Posterior vena cava (tissue), 2 donors: ENCODE results near the gene KLHL26. TPM values are rescaled to one million over a fixed set of nuclear protein-coding genes. Genes with fewer than 3 reads are reported as not detected.

Source experiments
- DNase-seq: peaks from one replicate; pipeline ENCODE4 v3.0.0-alpha.2; 2020; ENCODE audit warnings: low spot score
- intact Hi-C, 2 donors: fragments of 100-400 bp; cut with DNase I; formaldehyde crosslinking; loops; one replicate each; pipeline versions ENCODE4 v1.14.1 to v1.14.2; 2022 to 2023
- total RNA-seq, 2 donors: library from RNA; stranded (reverse); fragmentation: NEBNext Ultra II Directional; extraction: Animal tissue kit (Norgen Biotek cat#: 25700); gene quantifications; one replicate each; pipeline ENCODE4 v1.2.1, GENCODE V29; 2021
- donor health status: DM: yes; HTN: yes; CAD: no.
- donor health status: DM: yes; HTN: yes; CAD: no.

The KLHL26 gene
- total RNA-seq, 2 donors from 2014 or later = 14.5 to 17.6 TPM

DNA sequence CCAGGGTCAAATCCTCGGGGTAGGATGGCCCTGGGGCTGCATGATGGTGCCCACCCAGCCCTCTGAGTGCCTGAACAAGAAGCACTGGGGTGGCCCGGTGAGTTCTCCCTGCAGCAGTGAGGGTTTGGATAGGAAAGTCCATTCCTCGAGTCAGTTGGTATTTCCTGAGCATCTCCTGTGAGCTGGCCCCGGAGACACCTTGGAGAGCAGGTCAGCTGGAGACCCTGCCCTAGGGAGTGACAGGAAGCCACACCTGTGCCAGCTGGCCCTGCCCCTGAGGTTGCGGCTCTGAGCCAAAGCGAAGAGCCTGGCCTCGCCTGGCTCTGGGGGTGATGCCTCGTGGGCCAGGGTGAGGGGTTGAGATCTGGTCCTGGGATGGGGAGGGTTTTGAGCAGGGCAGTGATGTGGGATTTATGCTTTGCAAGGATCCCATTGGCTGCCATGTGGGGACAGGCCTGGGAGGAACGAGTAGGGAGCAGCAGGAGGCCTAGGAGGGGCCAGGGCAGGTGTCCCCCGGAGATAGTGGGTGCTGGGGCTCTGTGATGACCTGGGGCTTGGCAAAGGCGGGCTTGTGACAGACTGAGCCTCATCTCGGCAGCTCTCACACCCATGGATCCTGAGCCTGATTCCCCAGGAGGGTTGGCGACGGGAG lies 62.7 kb downstream of the KLHL26 start:
- DNase-seq = no peak
- intact Hi-C loops = no loop called here

DNA sequence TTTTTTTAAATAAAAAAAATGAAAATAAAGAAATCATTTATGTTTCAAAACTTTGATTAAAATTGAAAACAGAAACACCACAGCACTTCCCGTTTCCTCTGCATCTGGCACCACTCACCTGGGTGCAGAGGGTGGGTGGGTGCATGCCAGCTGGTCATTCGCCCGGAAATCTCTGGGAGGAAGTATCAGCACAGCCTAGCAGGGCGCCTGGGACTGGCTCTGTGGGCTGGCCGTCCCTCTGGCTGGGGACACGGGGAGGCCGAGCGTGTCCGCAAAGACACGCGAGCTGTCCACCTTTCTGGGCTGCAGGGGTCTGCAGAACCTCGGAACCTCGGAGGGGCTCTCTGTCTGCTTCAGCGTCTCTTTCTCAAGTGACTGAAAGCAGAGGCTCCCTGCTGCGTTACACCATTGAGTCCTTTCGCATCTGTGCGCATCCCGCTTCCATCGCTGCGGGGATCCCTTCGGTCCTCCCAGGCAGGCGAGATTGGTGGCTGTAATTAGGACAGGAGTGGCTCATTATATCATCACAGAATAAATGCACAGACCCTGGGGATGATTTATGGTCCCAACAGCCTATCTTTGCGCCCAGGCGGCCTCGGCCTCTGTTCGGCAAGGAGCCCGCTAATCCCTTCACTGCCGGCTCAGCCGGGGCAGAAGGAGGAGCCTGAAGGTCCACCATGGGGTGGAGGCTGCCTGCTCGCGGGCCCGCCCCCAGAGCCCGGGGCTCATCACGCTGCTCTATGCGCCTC lies 63.8 kb downstream of the KLHL26 start:
- intact Hi-C loops = no loop called here
- DNase-seq = peak; percentile 93

DNA sequence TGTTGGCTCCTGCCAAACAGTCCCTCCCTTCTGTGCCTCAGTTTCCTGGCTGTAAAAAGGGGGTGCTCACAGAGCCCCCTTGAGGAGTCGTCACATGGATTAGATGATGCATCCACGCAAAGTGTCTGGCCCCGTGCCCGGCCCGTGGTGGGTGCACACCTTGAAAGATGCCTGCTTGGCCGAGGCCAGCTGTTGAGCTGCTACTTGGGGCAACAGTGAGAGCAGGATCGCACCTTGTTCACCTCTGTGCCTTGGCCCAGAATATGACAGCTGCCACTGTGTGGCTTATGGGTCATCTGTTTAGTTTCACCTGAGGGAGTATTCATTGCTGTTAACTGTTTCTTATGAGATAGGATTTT lies 64.4 kb downstream of the KLHL26 start:
- DNase-seq = no peak
- intact Hi-C loops = no loop called here

DNA sequence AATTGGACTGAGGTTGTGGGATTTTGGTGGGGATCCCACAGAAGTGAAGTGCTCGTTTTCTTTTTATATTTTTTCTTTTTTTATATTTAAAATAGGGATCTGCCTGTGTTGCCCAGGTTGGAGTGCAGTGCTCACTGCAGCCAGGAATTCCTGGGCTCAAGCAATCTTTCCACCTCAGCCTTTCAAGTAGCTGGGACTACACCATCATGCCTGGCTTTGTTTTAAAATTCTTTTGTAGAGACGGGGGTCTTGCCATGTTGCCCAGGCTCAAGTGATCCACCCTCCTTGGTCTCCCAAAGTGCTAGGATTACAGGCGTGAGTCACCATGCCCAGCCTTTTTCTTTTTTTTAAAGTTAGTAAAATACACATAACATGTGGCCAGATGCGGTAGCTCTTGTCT lies 67.2 kb downstream of the KLHL26 start:
- no peak for DNase-seq
- intact Hi-C loops = no loop called here

DNA sequence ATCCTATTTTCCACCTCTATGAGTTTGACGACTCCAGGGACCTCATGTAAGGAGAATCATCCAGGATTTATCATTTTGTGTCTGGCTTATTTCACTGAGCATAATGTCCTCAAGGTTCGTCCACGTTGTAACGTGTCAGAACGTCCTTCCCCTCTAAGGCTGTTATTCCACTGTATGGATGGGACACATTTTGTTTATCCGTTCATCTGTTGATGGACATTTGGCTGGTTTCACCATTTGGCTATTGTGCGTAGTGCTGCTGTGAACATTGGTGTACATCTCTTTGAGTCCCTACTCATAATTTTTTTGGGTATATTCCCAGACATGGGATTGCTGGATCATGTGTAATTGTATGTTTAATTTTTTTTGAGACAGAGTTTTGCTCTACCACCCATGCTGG lies 68.1 kb downstream of the KLHL26 start:
- intact Hi-C loops = no loop called here
- DNase-seq = no peak

DNA sequence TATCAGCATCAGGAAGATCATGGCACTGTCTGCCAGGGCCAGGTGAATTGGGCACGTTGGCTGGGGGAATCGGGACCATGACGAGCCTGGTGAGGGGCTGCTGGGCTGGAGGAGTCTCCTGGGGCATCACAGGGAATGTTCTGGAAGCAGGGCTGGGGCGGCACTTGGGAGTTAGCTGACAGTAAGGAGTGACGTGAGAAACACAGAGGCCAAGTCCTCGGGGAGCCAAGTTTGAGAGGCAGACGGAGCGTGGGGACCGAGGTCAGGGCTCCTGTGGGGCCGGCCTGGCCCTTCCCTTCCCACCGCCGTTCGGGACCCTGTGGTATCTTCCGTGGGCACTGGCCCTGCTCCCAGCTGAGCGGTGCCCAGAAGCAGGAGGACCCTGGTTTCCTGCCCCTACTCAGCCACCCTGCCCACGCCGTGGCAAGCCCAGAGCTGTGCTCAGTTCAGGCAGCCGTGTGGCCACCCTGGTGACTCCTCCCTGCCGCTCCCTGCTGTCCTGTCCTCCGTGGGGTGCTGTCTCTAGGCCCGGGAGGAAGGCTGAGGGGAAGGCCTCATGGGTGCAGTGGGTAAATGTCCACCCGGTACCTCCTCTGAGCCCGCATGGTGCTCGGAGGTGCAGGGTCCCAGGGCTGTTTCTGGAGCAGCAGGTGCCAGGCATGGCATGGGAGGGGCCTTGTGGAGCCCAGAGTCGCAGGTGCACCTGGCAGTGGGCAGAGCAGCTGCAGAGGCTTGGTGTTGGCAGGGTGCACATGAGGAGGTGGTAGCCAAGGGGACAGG lies 71.8 kb downstream of the KLHL26 start:
- no peak for DNase-seq
- intact Hi-C loops = no loop called here

DNA sequence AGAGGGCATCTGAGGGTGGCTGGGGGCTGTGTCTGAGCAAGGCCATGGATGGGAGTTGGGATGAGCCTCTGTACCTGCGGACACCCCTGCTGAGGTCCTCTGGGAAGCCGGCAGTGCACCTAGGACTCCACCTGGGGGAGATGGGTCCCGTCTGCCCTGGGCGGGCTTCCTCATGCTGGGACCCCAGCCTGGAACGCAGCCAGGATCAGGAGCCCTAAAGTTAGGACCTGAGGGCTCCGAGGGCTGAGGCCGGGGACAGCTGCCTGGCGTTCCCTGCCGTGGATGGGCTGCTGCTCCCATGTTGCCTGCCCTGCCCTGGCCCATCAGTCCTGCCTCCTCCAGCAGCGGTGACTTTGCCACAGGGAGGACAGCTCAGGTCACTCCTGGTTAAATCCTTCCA lies 72.7 kb downstream of the KLHL26 start:
- DNase-seq = no peak
- intact Hi-C loops = no loop called here

DNA sequence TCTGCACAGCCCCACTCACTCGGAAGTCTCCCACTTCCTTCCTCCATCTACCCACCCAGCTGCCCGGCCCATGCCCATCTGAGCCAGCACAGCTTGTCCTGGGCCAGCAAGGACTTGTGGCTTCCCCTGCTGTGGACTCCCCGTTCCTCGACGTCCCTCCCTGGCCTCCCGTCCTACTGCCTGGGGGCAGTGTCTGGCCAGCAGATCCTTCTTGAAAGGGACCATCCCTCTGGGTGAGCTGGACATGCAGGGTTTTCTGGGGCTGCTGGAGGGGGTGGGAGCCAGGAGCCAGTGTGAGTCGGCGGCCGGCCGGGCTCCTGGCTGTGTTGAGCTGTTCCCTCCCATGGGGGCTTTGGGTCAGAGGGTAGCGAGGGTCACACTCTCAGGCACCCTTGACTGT lies 73.4 kb downstream of the KLHL26 start:
- intact Hi-C loops = no loop called here
- no peak for DNase-seq

DNA sequence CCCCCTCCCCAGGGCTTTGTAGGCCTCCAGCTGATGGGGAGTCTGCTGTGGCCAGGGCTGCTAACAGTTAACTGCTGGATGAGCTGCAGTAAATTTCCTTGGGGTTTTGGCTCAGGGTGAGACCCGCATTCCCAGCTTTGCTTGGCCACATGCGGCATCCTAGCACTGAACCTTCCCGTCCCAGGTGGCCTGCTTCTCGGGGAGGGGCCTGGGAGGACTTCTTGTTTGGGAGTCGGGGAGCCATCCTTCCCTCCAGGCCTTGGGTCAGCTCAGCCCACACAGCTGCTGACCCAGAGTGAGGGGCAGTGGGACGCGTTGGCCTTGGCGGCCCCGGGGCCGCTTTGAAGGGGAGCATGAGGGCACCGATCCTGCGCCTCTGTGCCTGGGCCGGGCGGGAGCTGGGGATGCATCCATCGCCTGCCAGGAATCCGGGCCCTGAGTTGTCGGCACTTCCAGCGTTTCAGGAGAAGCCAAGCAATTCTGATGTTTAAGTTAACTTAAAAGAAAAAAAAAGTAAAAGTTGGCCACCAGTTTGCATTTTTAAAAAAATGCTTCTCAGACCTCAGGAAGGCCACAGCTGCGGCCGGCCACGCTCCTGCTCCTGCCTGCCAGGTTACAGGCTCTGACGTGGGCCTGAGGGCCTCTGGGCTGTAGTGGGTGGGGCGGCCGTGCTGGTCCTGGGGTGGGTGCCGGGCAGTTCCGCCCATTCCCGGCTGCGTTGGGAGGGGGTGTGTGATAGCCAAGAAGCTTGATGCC lies 74.3 kb downstream of the KLHL26 start:
- intact Hi-C loops = no loop called here
- DNase-seq = peak; percentile 95

DNA sequence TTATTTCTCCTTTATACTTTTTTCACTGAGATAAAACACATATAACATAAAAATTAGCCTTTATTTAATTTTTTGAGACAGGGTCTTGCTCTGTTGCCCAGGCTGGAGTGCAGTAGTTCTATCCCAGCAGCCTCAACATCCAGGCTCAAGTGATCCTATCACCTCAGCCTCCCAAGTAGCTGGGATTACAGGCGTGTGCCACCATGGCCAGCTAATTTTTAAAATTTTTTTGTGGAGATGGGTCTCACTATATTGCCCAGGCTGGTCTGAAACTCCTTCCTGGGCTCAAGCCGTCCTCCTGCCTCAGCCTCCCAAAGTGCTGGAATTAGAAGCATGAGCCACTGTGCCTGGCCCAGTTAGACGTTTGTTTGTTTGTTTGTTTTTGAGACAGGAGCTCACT lies 75.1 kb downstream of the KLHL26 start:
- intact Hi-C loops = no loop called here

DNA sequence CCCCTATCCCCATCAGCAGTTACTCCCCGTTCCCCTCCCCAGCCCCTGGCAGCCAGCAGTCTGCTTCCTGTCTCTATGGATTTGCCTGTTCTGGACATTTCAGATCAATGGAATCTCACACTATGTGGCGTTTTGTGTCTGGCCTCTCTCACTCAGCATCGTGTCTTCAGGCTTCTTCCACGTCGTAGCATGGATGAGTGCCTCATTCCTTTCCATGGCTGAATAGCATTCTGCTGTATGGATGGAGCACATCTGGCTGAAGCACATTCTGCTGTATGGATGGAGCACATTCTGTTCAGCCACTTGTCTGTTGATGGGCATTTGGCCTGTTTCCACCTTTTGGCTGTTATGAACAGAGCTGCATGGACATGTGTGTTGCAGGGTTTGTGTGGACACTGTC lies 76.2 kb downstream of the KLHL26 start:
- intact Hi-C loops = no loop called here

More for the DNA sequence above, 75.1 kb downstream of the KLHL26 start:
- no peak for DNase-seq

DNA sequence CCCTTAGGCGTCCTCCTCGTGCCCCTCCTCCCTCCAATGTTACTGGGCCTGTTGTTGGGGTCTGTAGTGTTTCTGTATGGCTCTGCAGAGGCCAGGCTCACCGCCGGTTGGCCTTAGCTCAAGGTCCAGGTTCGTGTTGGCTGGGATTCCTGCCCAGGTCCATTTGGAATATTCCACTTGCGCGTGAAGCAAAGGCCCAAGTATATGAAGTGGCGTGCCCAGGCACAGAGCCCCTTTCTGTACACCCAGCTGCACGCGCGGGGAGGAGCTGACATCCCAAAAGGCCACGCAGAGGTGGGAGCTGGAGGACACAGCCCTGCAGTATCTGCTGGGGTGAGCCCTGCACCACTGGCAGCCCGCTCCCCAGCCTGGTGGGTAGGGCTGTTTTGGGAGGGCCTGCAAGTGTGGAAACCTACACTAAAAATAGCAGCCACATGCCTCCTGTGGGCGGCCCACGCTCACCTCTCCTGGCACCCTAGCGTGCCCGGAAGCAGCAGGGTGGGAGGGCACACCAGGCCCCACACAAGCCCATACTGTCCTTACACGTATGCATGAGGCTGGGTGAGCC lies 76.8 kb downstream of the KLHL26 start:
- DNase-seq = no peak
- intact Hi-C loops = no loop called here

More for the DNA sequence above, 76.2 kb downstream of the KLHL26 start:
- DNase-seq = no peak

DNA sequence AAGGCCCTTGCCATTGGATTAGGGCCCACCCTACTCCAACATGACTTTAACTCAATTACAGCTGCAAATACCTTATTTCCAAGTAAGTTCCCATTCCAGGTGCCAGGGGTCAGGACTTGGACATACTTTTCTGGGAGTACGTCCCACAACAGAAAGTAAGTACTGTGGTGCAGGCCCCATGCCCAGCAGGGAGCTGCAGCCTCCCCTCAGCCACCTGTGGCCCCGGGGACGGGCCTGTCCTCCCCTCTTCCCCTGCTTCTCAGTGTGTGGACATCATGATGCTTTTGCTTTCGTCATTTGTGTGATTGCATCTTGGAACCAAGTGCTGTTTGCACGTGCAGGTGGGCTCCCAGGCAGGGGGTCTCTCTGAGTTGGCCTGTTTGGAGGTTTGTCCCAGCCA lies 78.6 kb downstream of the KLHL26 start:
- DNase-seq = no peak
- intact Hi-C loops = no loop called here

DNA sequence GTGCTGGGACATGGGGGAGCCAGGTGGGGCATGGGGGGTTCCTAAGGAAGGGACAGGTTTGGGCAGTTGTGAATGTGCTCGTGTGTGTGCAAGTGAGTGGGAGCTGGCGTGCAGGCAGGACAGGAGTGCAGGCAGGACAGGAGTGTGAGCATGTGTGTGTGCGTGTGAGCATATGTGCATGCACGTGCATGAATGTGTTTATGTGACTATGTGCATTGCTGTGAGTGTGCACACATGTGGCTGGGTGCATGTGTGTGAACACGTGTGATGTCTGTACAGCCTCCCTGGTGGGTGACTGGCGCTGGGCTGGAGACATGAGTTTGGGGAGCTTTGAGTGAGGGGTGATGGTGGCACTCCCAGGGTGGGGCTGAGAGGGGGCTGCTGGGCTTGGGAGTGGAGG lies 80.0 kb downstream of the KLHL26 start:
- no peak for DNase-seq
- intact Hi-C loops = no loop called here

DNA sequence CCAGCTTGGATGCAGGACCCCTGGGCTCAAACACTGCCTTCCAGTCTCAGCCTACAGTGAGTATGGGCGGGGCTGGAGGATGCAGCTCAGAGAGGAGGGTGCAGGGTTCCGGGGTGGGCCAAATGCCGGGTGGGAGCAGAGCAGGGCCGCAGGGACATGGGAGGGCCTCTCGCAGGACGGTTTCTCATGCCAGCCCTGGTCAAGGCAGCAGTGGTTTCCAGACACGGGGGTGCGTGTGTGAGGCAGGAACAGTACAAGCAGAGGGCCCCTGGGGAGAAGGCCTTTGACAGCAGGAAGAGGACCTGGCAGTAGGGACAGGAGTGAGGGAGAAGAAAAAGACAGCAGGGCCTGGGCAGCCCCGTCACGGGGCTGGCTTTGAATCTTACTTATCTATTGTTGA lies 80.8 kb downstream of the KLHL26 start:
- no peak for DNase-seq
- intact Hi-C loops = no loop called here

DNA sequence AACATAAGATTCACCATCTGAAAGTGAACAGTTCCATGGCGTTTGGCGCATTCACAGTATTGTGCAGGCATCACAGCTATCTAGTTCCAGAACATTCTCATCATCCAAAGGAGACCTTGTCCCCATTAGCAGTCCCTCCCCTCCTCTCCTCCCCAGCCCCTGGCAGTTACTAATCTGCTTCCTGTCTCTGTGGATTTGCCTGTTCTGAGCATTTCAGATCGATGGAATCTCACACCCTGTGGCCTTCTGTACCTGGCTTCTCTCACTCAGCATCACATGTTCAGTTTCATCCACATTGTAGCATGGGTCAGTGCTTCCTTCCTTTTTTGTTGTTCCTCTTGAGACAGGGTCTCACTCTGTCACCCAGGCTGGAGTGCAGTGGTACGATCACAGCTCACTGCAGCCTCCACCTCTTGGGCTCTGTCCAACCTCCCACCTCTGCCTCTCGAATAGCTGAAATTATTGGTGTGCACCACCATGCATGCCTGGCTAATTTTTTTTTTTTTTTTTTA lies 81.2 kb downstream of the KLHL26 start:
- no peak for DNase-seq

DNA sequence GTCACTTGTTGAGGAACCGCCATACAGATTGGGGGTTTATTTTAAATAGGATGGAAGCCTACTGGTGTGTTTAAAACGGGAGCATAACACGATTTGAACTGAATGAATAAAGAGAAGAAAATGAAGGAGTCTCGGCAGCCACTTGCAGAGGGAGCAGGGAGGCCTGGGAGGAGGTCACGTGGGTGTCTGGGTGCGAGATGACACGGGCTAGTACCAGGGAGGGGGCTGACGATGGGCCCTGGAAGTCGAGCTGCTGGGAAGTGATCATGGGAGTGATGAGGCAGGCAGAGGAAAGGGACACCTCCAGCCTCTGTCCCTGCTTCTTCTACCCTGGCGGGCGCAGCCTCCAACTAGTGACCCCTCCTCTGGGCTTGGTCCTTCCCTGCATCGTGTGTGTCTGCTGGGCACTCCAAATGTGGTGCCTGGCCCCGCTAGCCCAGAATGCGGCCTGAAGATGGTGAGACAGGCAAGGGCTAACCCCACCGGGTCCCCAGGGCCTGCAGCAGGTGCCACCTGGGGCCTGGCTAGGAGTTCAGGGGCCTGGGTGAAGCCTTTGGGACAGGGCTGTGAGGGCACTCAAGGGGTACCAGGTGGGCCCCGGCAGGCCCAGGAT lies 82.1 kb downstream of the KLHL26 start:
- intact Hi-C loops = no loop called here
- DNase-seq = no peak

More for the DNA sequence above, 81.2 kb downstream of the KLHL26 start:
- intact Hi-C loops = no loop called here

DNA sequence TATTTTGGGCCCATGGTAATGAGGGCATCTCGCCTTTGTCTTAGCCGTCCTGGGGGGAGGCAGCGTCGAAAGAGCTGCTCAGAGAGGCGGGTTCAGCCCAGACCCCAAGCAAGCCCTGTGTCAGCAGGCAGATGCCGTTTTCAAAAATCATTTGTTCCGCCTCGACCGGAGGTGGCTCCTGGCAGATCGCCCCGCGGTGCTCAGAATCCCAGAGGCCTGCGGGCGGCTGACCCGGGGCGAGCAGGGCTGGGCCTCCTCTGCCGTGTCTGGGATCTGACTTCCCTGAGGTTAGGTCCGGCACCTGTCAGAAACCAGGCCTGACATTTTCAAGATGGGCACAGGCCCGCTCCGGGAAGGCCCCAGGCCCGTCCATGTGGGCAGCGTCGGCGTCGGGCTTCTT lies 82.7 kb downstream of the KLHL26 start:
- DNase-seq = no peak
- intact Hi-C loops = no loop called here
